AG09309 (cell line): Measurements from ENCODE around the gene KCNK4.

Source experiments
- DNase-seq: peaks from one replicate; pipeline ENCODE4 v3.0.0-alpha.2; 2010; ENCODE audit warnings: low read depth
- H3K4me3 ChIP-seq: 2 replicates; pipeline ENCODE4 v1.5.1; 2011; ENCODE audit warnings: mild to moderate bottlenecking, low read depth, low read length, moderate library complexity; ENCODE audit not compliant: control insufficient read depth
- TF ChIP-seq, protein P1 (sequence below): IDR thresholded peaks from 2 replicates; pipeline ENCODE4 v1.5.1; 2011; ENCODE audit warnings: mild to moderate bottlenecking, low read depth, low read length, inconsistent platforms; ENCODE audit not compliant: insufficient read depth, control insufficient read depth; ENCODE audit errors: missing control alignments

Gene KCNK4

GRCh38 chr11:64286801-64287159 lies 4.3 kb upstream of the KCNK4 start:
- H3K4me3 ChIP-seq: no peak overlapping the region
- no peak for DNase-seq
- TF ChIP-seq, protein P1, sequence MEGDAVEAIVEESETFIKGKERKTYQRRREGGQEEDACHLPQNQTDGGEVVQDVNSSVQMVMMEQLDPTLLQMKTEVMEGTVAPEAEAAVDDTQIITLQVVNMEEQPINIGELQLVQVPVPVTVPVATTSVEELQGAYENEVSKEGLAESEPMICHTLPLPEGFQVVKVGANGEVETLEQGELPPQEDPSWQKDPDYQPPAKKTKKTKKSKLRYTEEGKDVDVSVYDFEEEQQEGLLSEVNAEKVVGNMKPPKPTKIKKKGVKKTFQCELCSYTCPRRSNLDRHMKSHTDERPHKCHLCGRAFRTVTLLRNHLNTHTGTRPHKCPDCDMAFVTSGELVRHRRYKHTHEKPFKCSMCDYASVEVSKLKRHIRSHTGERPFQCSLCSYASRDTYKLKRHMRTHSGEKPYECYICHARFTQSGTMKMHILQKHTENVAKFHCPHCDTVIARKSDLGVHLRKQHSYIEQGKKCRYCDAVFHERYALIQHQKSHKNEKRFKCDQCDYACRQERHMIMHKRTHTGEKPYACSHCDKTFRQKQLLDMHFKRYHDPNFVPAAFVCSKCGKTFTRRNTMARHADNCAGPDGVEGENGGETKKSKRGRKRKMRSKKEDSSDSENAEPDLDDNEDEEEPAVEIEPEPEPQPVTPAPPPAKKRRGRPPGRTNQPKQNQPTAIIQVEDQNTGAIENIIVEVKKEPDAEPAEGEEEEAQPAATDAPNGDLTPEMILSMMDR: no peak

- no peak overlapping the region for H3K4me3 ChIP-seq
- DNase-seq: no peak
- TF ChIP-seq, protein P1: no peak
These were observed 3.3 kb upstream of the KCNK4 start for GRCh38 chr11:64287676-64288352.

DNA sequence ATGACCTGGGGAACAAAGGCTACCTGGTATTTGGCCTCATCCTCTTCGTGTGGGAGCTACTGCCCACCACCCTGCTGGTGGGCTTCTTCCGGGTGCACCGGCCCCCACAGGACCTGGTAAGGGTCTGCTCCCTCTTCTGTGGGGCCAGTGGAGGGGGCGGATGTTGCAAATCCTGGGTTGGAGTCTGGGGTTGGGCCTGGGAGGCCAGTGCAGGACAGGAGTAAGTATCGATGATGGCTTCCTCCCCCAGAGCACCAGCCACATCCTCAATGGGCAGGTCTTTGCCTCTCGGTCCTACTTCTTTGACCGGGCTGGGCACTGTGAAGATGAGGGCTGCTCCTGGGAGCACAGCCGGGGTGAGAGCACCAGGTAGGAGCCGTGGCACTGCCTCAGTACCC lies 2.8 kb upstream of the KCNK4 start:
- TF ChIP-seq, protein P1: no peak
- H3K4me3 ChIP-seq: no peak overlapping the region
- no peak for DNase-seq

DNA sequence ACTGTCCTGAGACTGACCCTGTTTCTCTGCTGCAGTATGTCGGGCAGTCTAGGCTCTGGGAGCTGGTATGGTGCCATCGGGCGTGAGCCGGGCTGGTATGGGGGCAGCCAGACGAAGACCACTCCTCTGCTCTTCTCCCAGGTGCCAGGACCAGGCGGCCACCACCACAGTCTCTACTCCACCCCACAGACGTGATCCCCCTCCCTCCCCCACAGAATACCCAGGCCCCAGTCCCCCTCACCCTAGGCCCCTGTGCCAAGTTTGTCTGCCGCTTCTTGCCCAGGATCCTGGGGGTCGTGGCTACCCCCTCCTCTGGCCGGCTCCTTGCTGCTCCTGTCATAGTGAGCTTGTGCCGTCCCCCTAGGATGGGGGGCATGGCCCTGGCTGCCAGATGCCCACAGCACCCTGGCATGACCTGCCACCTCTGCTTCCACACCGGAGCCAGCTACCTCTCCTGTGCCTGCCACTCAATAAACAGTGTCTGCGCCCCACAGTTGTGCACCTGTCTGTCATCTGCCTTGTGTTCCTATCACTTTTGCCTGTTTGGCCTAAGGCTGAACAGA lies 2.0 kb upstream of the KCNK4 start:
- no peak for DNase-seq
- H3K4me3 ChIP-seq: no peak overlapping the region
- TF ChIP-seq, protein P1: no peak

- H3K4me3 ChIP-seq: no peak overlapping the region
- TF ChIP-seq, protein P1: no peak
- DNase-seq: no peak
These were observed 495 bp upstream of the KCNK4 start for GRCh38 chr11:64290352-64291261.

- TF ChIP-seq, protein P1: no peak
- no peak for DNase-seq
- no peak overlapping the region for H3K4me3 ChIP-seq
These were observed 804 bp downstream of the KCNK4 start for GRCh38 chr11:64291752-64292459.
